HepG2 (cell line): ENCODE measurements around the gene SKP1. TPM values are rescaled to one million over a fixed set of nuclear protein-coding genes. Genes with fewer than 3 reads are reported as not detected.

Source experiments
- ATM ChIP-seq: fragments of 450-650 bp; IDR thresholded peaks from 2 replicates; pipeline ENCODE4 v1.7.1; 2017; ENCODE audit warnings: mild to moderate bottlenecking, borderline replicate concordance
- BCL6 ChIP-seq: IDR thresholded peaks from 2 replicates; pipeline ENCODE4 v1.6.1; 2016; ENCODE audit warnings: missing genetic modification reagents, missing compliant biosample characterization
- ETV5 ChIP-seq: IDR thresholded peaks from 2 replicates; pipeline ENCODE4 v1.6.1; 2018; ENCODE audit warnings: missing biosample characterization, missing genetic modification reagents, inconsistent platforms, borderline replicate concordance
- LCORL ChIP-seq, 2 experiments: fragments of 450-650 bp in 1 of 2; sonication (generic) in 1 of 2; formaldehyde crosslinking in 1 of 2; IDR thresholded peaks; 2 replicates each; pipeline versions ENCODE4 v1.5.0 to v1.6.1; 2017 to 2020; ENCODE audit warnings: antibody characterized with exemption in 1 of 2, missing genetic modification reagents in 1 of 2
- NCOA2 ChIP-seq: sonication (generic); formaldehyde crosslinking; IDR thresholded peaks from 2 replicates; pipeline ENCODE4 v1.8.0; 2022; ENCODE audit warnings: inconsistent platforms
- SAP130 ChIP-seq: IDR thresholded peaks from 2 replicates; pipeline ENCODE4 v1.6.1; 2016; ENCODE audit warnings: low read depth
- SOX13 ChIP-seq, 3 experiments: fragments of 450-650 bp in 1 of 3; sonication (generic) in 1 of 3; formaldehyde crosslinking in 1 of 3; IDR thresholded peaks in 2 of 3; conservative IDR thresholded peaks in 1 of 3; 2 replicates each; pipeline versions ENCODE4 v1.5.0 to v1.6.1; 2016 to 2020; ENCODE audit warnings: antibody characterized with exemption in 1 of 3, mild to moderate bottlenecking in 1 of 3, missing compliant biosample characterization in 1 of 3, missing genetic modification reagents in 1 of 3, moderate library complexity in 1 of 3
- ZFP36L2 ChIP-seq: sonication (generic); formaldehyde crosslinking; IDR thresholded peaks from 2 replicates; pipeline ENCODE4 v1.4.0; 2020; ENCODE audit warnings: missing genetic modification reagents
- ZNF335 ChIP-seq: sonication (generic); formaldehyde crosslinking; IDR thresholded peaks from 2 replicates; pipeline ENCODE4 v1.4.0; 2020; ENCODE audit warnings: missing genetic modification reagents
- ZNF737 ChIP-seq: sonication (generic); formaldehyde crosslinking; IDR thresholded peaks from 2 replicates; pipeline ENCODE4 v1.5.0; 2020; ENCODE audit warnings: missing genetic modification reagents, mild to moderate bottlenecking, borderline replicate concordance
- ZNF782 ChIP-seq: sonication (generic); formaldehyde crosslinking; IDR thresholded peaks from 2 replicates; pipeline ENCODE4 v1.4.0; 2020; ENCODE audit warnings: missing genetic modification reagents, mild to moderate bottlenecking, borderline replicate concordance
- polyA plus RNA-seq, 8 experiments: library from polyadenylated mRNA; depleted of rRNA in 3 of 8; stranded (reverse) in 7 of 8; unstranded in 1 of 8; fragments of >200 nt; fragmentation: Illumina TruSeq in 4 of 8; extraction: Trizol in 4 of 8; gene quantifications; 2 replicates each; pipeline versions ENCODE4 v1.2.1 to v1.2.3, GENCODE V29; 2011 to 2016; ENCODE audit warnings: low read depth in 4 of 8, missing spikeins in 1 of 8, mixed read lengths in 1 of 8; ENCODE audit not compliant: insufficient read depth in 1 of 8
- total RNA-seq, 5 experiments: library from RNA; depleted of rRNA; stranded (reverse); fragments of >200 nt; fragmentation: Illumina TruSeq; extraction: Trizol; gene quantifications; 2 replicates each; pipeline ENCODE4 v1.2.3, GENCODE V29; 2016; ENCODE audit warnings: low read depth in 1 of 5
- TF ChIP-seq, protein P1 (sequence below): sonication (generic); formaldehyde crosslinking; IDR thresholded peaks from 2 replicates; pipeline ENCODE4 v1.4.0; 2020; ENCODE audit warnings: missing genetic modification reagents, borderline replicate concordance
- TF ChIP-seq, protein P2 (sequence below): IDR thresholded peaks from 2 replicates; pipeline ENCODE4 v1.6.1; 2012; ENCODE audit warnings: low read depth, low read length, improper control_type of control experiment
- TF ChIP-seq, protein P3 (sequence below), 2 experiments: sonication (generic) in 1 of 2; formaldehyde crosslinking in 1 of 2; IDR thresholded peaks; 2 replicates each; pipeline versions ENCODE4 v1.6.1 to v1.9.0; 2014 to 2022; ENCODE audit warnings: antibody characterized with exemption in 1 of 2, borderline replicate concordance in 1 of 2, inconsistent platforms in 1 of 2, low read depth in 1 of 2, missing genetic modification reagents in 1 of 2

Gene SKP1
- total and polyA plus RNA-seq, 2 of the 13 experiments (the other 11 are each of a cell fraction or from before 2014, with no cell fraction given), result 134 to 340 TPM

DNA sequence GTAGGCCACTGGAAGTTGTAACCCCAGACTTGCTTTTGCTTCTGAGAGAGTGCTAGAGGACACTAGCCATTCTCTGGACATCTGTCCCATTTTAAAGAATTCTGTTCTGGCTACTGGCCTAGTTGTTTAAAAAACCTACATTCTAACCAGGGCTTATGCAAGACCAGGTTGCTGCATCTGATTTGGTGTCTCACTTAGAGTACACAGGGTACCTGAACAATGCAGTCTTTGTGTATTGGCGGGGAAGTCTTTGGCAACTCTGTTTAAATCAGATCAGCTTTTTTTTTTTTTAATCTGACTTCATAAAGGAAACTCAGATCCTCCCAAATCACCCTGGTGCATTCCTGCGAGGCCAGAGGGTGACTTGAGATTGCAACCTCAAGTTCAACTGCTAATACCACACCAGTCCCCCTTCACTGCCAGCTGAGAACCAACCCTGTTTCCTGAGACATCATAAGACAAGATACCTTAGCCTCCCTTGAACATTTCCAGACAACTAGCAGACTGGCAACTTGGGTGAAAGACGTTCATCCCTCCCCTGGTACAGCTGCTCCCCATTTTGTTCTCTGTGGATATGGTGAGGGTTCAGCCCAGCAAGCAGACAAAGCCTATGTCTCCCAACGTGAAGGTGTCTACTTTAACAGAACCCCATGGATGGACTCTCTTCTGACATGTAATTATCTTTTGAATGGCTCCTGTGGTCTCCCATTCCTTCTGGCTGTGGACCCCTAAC, 27.0 kb downstream of the SKP1 start (continued):
- TF ChIP-seq, protein P1, sequence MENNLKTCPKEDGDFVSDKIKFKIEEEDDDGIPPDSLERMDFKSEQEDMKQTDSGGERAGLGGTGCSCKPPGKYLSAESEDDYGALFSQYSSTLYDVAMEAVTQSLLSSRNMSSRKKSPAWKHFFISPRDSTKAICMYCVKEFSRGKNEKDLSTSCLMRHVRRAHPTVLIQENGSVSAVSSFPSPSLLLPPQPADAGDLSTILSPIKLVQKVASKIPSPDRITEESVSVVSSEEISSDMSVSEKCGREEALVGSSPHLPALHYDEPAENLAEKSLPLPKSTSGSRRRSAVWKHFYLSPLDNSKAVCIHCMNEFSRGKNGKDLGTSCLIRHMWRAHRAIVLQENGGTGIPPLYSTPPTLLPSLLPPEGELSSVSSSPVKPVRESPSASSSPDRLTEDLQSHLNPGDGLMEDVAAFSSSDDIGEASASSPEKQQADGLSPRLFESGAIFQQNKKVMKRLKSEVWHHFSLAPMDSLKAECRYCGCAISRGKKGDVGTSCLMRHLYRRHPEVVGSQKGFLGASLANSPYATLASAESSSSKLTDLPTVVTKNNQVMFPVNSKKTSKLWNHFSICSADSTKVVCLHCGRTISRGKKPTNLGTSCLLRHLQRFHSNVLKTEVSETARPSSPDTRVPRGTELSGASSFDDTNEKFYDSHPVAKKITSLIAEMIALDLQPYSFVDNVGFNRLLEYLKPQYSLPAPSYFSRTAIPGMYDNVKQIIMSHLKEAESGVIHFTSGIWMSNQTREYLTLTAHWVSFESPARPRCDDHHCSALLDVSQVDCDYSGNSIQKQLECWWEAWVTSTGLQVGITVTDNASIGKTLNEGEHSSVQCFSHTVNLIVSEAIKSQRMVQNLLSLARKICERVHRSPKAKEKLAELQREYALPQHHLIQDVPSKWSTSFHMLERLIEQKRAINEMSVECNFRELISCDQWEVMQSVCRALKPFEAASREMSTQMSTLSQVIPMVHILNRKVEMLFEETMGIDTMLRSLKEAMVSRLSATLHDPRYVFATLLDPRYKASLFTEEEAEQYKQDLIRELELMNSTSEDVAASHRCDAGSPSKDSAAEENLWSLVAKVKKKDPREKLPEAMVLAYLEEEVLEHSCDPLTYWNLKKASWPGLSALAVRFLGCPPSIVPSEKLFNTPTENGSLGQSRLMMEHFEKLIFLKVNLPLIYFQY, result no peak
- peak; percentile 60; the same call in 1 of the 2 replicates for TF ChIP-seq ATM
- TF ChIP-seq ZNF737 (CRISPR knock-in tag), result no peak
- TF ChIP-seq NCOA2 (CRISPR knock-in tag), result peak; percentile 64
- TF ChIP-seq ZFP36L2 (CRISPR knock-in tag), result no peak
- TF ChIP-seq ZNF335, result peak; percentile 75; the same call in 1 of the 2 replicates
- no peak for TF ChIP-seq ETV5 (CRISPR knock-in tag)
- peak; percentile 58; the same call in 1 of the 2 replicates for TF ChIP-seq SAP130
- TF ChIP-seq LCORL (IDR thresholded peaks at IDR 0.05), result 0 out of 2 replicates have a peak, but pooled peaks have one; percentile 46
- peak; percentile 32; the same call in 1 of the 2 replicates for TF ChIP-seq LCORL (CRISPR knock-in tag; IDR thresholded peaks at IDR 0.05)
- TF ChIP-seq, protein P2, sequence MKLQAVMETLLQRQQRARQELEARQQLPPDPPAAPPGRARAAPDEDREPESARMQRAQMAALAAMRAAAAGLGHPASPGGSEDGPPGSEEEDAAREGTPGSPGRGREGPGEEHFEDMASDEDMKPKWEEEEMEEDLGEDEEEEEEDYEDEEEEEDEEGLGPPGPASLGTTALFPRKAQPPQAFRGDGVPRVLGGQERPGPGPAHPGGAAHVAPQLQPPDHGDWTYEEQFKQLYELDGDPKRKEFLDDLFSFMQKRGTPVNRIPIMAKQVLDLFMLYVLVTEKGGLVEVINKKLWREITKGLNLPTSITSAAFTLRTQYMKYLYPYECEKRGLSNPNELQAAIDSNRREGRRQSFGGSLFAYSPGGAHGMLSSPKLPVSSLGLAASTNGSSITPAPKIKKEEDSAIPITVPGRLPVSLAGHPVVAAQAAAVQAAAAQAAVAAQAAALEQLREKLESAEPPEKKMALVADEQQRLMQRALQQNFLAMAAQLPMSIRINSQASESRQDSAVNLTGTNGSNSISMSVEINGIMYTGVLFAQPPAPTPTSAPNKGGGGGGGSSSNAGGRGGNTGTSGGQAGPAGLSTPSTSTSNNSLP, result peak; percentile 54; the same call in 1 of the 2 replicates
- TF ChIP-seq, protein P3, sequence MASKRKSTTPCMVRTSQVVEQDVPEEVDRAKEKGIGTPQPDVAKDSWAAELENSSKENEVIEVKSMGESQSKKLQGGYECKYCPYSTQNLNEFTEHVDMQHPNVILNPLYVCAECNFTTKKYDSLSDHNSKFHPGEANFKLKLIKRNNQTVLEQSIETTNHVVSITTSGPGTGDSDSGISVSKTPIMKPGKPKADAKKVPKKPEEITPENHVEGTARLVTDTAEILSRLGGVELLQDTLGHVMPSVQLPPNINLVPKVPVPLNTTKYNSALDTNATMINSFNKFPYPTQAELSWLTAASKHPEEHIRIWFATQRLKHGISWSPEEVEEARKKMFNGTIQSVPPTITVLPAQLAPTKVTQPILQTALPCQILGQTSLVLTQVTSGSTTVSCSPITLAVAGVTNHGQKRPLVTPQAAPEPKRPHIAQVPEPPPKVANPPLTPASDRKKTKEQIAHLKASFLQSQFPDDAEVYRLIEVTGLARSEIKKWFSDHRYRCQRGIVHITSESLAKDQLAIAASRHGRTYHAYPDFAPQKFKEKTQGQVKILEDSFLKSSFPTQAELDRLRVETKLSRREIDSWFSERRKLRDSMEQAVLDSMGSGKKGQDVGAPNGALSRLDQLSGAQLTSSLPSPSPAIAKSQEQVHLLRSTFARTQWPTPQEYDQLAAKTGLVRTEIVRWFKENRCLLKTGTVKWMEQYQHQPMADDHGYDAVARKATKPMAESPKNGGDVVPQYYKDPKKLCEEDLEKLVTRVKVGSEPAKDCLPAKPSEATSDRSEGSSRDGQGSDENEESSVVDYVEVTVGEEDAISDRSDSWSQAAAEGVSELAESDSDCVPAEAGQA (IDR thresholded peaks at IDR 0.05; ENCODE audit: low read depth), result no peak
- TF ChIP-seq, protein P3 (CRISPR knock-in tag; IDR thresholded peaks at IDR 0.05; ENCODE audit: borderline replicate concordance), result no peak
- TF ChIP-seq ZNF782, result no peak
- TF ChIP-seq SOX13 (IDR thresholded peaks at IDR 0.05), result no peak
- TF ChIP-seq SOX13 (CRISPR knock-in tag; conservative IDR thresholded peaks at IDR 0.05 in 1 of 2, IDR thresholded peaks at IDR 0.05 in 1 of 2), result peak in 1 of 2 experiments; percentile 81; a peak in 2 of 4 replicates
- peak; percentile 59 for TF ChIP-seq BCL6
